ENCODE results near the gene CTSC. TPM values are rescaled to one million over a fixed set of nuclear protein-coding genes. Genes with fewer than 3 reads are reported as not detected.

Gene CTSC
- 201 TPM for polyA plus RNA-seq (2013, experiment 1 of 2)
- polyA plus RNA-seq (2013, experiment 2 of 2), result 194 TPM

- H3K27ac ChIP-seq (ENCODE audit: low read depth, low read length, severe bottlenecking), result peak within 1 kb of the TSS; percentile 71
Measured at GRCh38 chr11:88337181-88337986, at the start of gene CTSC. TSS of gene CTSC (minus strand) at chr11:88337736. CDS start at chr11:88337672, 64 bp downstream.

GRCh38 chr11:88384669-88385005 is 47.1 kb upstream of the CTSC start:
- Histone ChIP-seq H3K4me3 (ENCODE audit: extremely low read depth, insufficient read depth, low read length, poor library complexity, severe bottlenecking) (no peak overlapping the region), H3K27ac (ENCODE audit: low read depth, low read length, severe bottlenecking) (peak overlapping the region; percentile 77), H3K4me1 (ENCODE audit: control insufficient read depth, insufficient read depth, low read length, poor library complexity, severe bottlenecking) (peaks cover 8% of the 10 kb centered on the region), H3K9me3 (ENCODE audit: control insufficient read depth, low read length) (no peaks in the 10 kb centered on the region), H3K36me3 (ENCODE audit: control insufficient read depth, insufficient read depth, low read length) (no peaks in the 10 kb centered on the region)
- WGBS, 2 experiments (ENCODE audit: insufficient coverage in 2 of 2), result 100% methylated on average over 1 to 2 of the region's 3 CpGs

More at GRCh38 chr11:88337181-88337986, at the start of gene CTSC:
- no peaks in the 10 kb centered on the region for H3K9me3 ChIP-seq (ENCODE audit: control insufficient read depth, low read length)
- H3K4me3 ChIP-seq (ENCODE audit: extremely low read depth, insufficient read depth, low read length, poor library complexity, severe bottlenecking), result peak within 1 kb of the TSS; percentile 86
- WGBS, 2 experiments (ENCODE audit: insufficient coverage in 2 of 2), result 0 to 1% methylated on average over 52 of the region's 54 CpGs
- no peaks in the 10 kb centered on the region for H3K4me1 ChIP-seq (ENCODE audit: control insufficient read depth, insufficient read depth, low read length, poor library complexity, severe bottlenecking)
- peaks cover 30% of the 10 kb centered on the region for H3K36me3 ChIP-seq (ENCODE audit: control insufficient read depth, insufficient read depth, low read length)

GRCh38 chr11:88384004-88384668 is 46.6 kb upstream of the CTSC start:
- no peaks in the 10 kb centered on the region for H3K9me3 ChIP-seq (ENCODE audit: control insufficient read depth, low read length)
- peak overlapping the region; percentile 77 for H3K27ac ChIP-seq (ENCODE audit: low read depth, low read length, severe bottlenecking)
- no peaks in the 10 kb centered on the region for H3K36me3 ChIP-seq (ENCODE audit: control insufficient read depth, insufficient read depth, low read length)
- 80 to 88% methylated on average over 3 of the region's 4 CpGs for WGBS, 2 experiments (ENCODE audit: insufficient coverage in 2 of 2)
- H3K4me3 ChIP-seq (ENCODE audit: extremely low read depth, insufficient read depth, low read length, poor library complexity, severe bottlenecking), result no peak overlapping the region
- peaks cover 8% of the 10 kb centered on the region for H3K4me1 ChIP-seq (ENCODE audit: control insufficient read depth, insufficient read depth, low read length, poor library complexity, severe bottlenecking)

GRCh38 chr11:88383447-88383846 is 45.9 kb upstream of the CTSC start:
- Histone ChIP-seq H3K9me3 (ENCODE audit: control insufficient read depth, low read length) (no peaks in the 10 kb centered on the region), H3K4me1 (ENCODE audit: control insufficient read depth, insufficient read depth, low read length, poor library complexity, severe bottlenecking) (peaks cover 8% of the 10 kb centered on the region), H3K27ac (ENCODE audit: low read depth, low read length, severe bottlenecking) (no peak overlapping the region), H3K4me3 (ENCODE audit: extremely low read depth, insufficient read depth, low read length, poor library complexity, severe bottlenecking) (no peak overlapping the region), H3K36me3 (ENCODE audit: control insufficient read depth, insufficient read depth, low read length) (no peaks in the 10 kb centered on the region)
- 80 to 100% methylated on average over 1 to 2 of the region's 3 CpGs for WGBS, 2 experiments (ENCODE audit: insufficient coverage in 2 of 2)

GRCh38 chr11:88379130-88379529 is 41.6 kb upstream of the CTSC start:
- Histone ChIP-seq H3K4me3 (ENCODE audit: extremely low read depth, insufficient read depth, low read length, poor library complexity, severe bottlenecking) (no peak overlapping the region), H3K27ac (ENCODE audit: low read depth, low read length, severe bottlenecking) (no peak overlapping the region)
- no CpG with 5 or more reads among the region's 3 CpGs for WGBS, 2 experiments (ENCODE audit: insufficient coverage in 2 of 2)

GRCh38 chr11:88378422-88379066 is 41.0 kb upstream of the CTSC start:
- 92 to 98% methylated on average over 2 to 3 of the region's 4 CpGs for WGBS, 2 experiments (ENCODE audit: insufficient coverage in 2 of 2)
- H3K27ac ChIP-seq (ENCODE audit: low read depth, low read length, severe bottlenecking), result no peak overlapping the region
- H3K36me3 ChIP-seq (ENCODE audit: control insufficient read depth, insufficient read depth, low read length), result no peaks in the 10 kb centered on the region
- peaks cover 3% of the 10 kb centered on the region for H3K4me1 ChIP-seq (ENCODE audit: control insufficient read depth, insufficient read depth, low read length, poor library complexity, severe bottlenecking)
- no peaks in the 10 kb centered on the region for H3K9me3 ChIP-seq (ENCODE audit: control insufficient read depth, low read length)
- H3K4me3 ChIP-seq (ENCODE audit: extremely low read depth, insufficient read depth, low read length, poor library complexity, severe bottlenecking), result no peak overlapping the region

More at GRCh38 chr11:88379130-88379529, 41.6 kb upstream of the CTSC start:
- Histone ChIP-seq H3K36me3 (ENCODE audit: control insufficient read depth, insufficient read depth, low read length) (no peaks in the 10 kb centered on the region), H3K4me1 (ENCODE audit: control insufficient read depth, insufficient read depth, low read length, poor library complexity, severe bottlenecking) (peaks cover 4% of the 10 kb centered on the region), H3K9me3 (ENCODE audit: control insufficient read depth, low read length) (no peaks in the 10 kb centered on the region)

- Histone ChIP-seq H3K9me3 (ENCODE audit: control insufficient read depth, low read length) (no peaks in the 10 kb centered on the region), H3K4me1 (ENCODE audit: control insufficient read depth, insufficient read depth, low read length, poor library complexity, severe bottlenecking) (no peaks in the 10 kb centered on the region), H3K27ac (ENCODE audit: low read depth, low read length, severe bottlenecking) (no peak overlapping the region), H3K4me3 (ENCODE audit: extremely low read depth, insufficient read depth, low read length, poor library complexity, severe bottlenecking) (no peak overlapping the region), H3K36me3 (ENCODE audit: control insufficient read depth, insufficient read depth, low read length) (no peaks in the 10 kb centered on the region)
Measured at GRCh38 chr11:88377646-88378045, 40.1 kb upstream of the CTSC start.

GRCh38 chr11:88377144-88377543 is 39.6 kb upstream of the CTSC start:
- WGBS, 2 experiments (ENCODE audit: insufficient coverage in 2 of 2), result 94 to 100% methylated on average over 1 to 2 of the region's 2 CpGs
- H3K4me1 ChIP-seq (ENCODE audit: control insufficient read depth, insufficient read depth, low read length, poor library complexity, severe bottlenecking), result no peaks in the 10 kb centered on the region
- H3K36me3 ChIP-seq (ENCODE audit: control insufficient read depth, insufficient read depth, low read length), result no peaks in the 10 kb centered on the region

GRCh38 chr11:88375927-88376470 is 38.5 kb upstream of the CTSC start:
- H3K36me3 ChIP-seq (ENCODE audit: control insufficient read depth, insufficient read depth, low read length), result no peaks in the 10 kb centered on the region
- no peaks in the 10 kb centered on the region for H3K9me3 ChIP-seq (ENCODE audit: control insufficient read depth, low read length)
- WGBS, 2 experiments (ENCODE audit: insufficient coverage in 2 of 2), result 67% methylated on average over 1 of the region's 2 CpGs; no CpG with 5 or more reads in 1 of the 2 experiments
- no peak overlapping the region for H3K4me3 ChIP-seq (ENCODE audit: extremely low read depth, insufficient read depth, low read length, poor library complexity, severe bottlenecking)
- no peaks in the 10 kb centered on the region for H3K4me1 ChIP-seq (ENCODE audit: control insufficient read depth, insufficient read depth, low read length, poor library complexity, severe bottlenecking)
- H3K27ac ChIP-seq (ENCODE audit: low read depth, low read length, severe bottlenecking), result no peak overlapping the region

More at GRCh38 chr11:88377144-88377543, 39.6 kb upstream of the CTSC start:
- H3K9me3 ChIP-seq (ENCODE audit: control insufficient read depth, low read length), result no peaks in the 10 kb centered on the region
- no peak overlapping the region for H3K27ac ChIP-seq (ENCODE audit: low read depth, low read length, severe bottlenecking)
- H3K4me3 ChIP-seq (ENCODE audit: extremely low read depth, insufficient read depth, low read length, poor library complexity, severe bottlenecking), result no peak overlapping the region

GRCh38 chr11:88370782-88371181 is 33.2 kb upstream of the CTSC start:
- H3K27ac ChIP-seq (ENCODE audit: low read depth, low read length, severe bottlenecking), result no peak overlapping the region
- WGBS, 2 experiments (ENCODE audit: insufficient coverage in 2 of 2), result 80 to 100% methylated on average over 2 of the region's 2 CpGs
- no peaks in the 10 kb centered on the region for H3K9me3 ChIP-seq (ENCODE audit: control insufficient read depth, low read length)
- no peaks in the 10 kb centered on the region for H3K4me1 ChIP-seq (ENCODE audit: control insufficient read depth, insufficient read depth, low read length, poor library complexity, severe bottlenecking)
- H3K4me3 ChIP-seq (ENCODE audit: extremely low read depth, insufficient read depth, low read length, poor library complexity, severe bottlenecking), result no peak overlapping the region
- H3K36me3 ChIP-seq (ENCODE audit: control insufficient read depth, insufficient read depth, low read length), result no peaks in the 10 kb centered on the region
